ENCODE measurements around the gene LRSAM1.

LRSAM1 gene

GRCh38 chr9:127518091-127518856 is 67.0 kb downstream of the LRSAM1 start:
- Histone ChIP-seq H2AFZ (ENCODE audit: low read length) (no peak overlapping the region), H3K9me2 (replicated peaks; ENCODE audit: insufficient read depth, low read length) (no peaks in the 10 kb centered on the region), H3K4me3 (ENCODE audit: low read length) (no peak overlapping the region), H3K9me3 (replicated peaks; ENCODE audit: insufficient read depth, low read length) (no peaks in the 10 kb centered on the region), H3K36me3 (replicated peaks; ENCODE audit: insufficient read depth, low read length) (no peaks in the 10 kb centered on the region), H3K9ac (ENCODE audit: low read length) (no peak overlapping the region), H3K27me3 (replicated peaks; ENCODE audit: insufficient read depth, low read length) (no peaks in the 10 kb centered on the region), H3K4me1 (ENCODE audit: low read length) (no peaks in the 10 kb centered on the region), H3K79me2 (ENCODE audit: low read length) (no peaks in the 10 kb centered on the region), H3K27ac (ENCODE audit: low read length) (no peak overlapping the region), H3F3A (ENCODE audit: insufficient read depth, low read length) (no peaks in the 10 kb centered on the region), H4K20me1 (ENCODE audit: insufficient read depth, low read length) (no peaks in the 10 kb centered on the region), H3K4me2 (ENCODE audit: low read depth, low read length) (no peak overlapping the region)
- TF ChIP-seq EZH2phosphoT487 (IDR thresholded peaks at IDR 0.05; ENCODE audit: low read length) (no peak), EZH2 (optimal IDR thresholded peaks at IDR 0.05; ENCODE audit: low read depth, low read length) (no peak), CTCF (IDR thresholded peaks at IDR 0.05; ENCODE audit: low read length) (no peak)
- DNase-seq: no peak

DNA sequence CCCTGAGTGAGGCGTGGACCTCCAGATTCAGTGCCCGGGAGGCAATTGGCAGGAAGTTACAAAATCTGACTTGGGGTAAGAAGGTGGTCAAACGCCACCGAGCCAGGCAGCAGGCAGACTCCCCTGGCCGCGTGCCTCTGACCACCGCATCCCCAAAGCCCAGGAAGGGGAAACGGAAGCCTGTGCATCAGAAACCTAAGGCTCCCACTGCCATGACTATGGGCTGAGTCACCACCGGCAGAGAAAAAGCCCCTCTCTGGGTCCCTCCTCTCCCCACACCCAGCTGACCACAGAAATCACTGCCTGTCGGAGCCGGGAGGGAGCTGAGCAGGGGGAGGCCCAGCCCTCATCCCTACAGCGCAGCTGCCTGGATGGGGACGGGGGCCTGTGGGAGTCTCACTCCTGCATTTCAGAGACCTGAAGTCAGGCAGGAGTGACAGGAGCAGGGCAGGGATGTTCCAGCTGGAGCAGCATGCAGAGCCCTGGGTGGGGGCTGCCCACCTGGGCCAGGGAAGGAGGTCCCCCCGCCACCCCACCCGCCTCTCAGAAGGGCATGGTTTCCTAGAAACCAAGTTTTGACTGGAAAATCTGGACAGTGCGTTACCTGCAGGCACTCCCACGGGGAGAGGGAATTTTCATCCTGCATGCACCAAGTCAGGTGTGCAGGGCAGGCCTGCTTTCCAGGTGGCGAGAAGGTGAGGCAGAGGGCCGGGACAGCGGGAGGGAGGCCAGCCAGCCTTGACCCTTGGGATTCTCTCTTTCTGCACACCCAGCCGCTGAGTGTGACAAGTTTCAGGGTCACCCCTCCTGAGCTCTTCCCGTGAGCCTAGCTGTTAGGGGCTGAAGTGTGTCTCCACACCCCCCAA is 68.2 kb downstream of the LRSAM1 start:
- TF ChIP-seq EZH2 (optimal IDR thresholded peaks at IDR 0.05; ENCODE audit: low read depth, low read length): no peak
- TF ChIP-seq CTCF (IDR thresholded peaks at IDR 0.05; ENCODE audit: low read length): no peak
- TF ChIP-seq EZH2phosphoT487 (IDR thresholded peaks at IDR 0.05; ENCODE audit: low read length): no peak
- Histone ChIP-seq H3K27ac (ENCODE audit: low read length) (no peak overlapping the region), H3K4me2 (ENCODE audit: low read depth, low read length) (no peak overlapping the region), H3F3A (ENCODE audit: insufficient read depth, low read length) (no peaks in the 10 kb centered on the region), H3K27me3 (replicated peaks; ENCODE audit: insufficient read depth, low read length) (no peaks in the 10 kb centered on the region), H3K4me3 (ENCODE audit: low read length) (no peak overlapping the region), H4K20me1 (ENCODE audit: insufficient read depth, low read length) (no peaks in the 10 kb centered on the region), H3K9ac (ENCODE audit: low read length) (no peak overlapping the region), H3K36me3 (replicated peaks; ENCODE audit: insufficient read depth, low read length) (no peaks in the 10 kb centered on the region), H2AFZ (ENCODE audit: low read length) (no peak overlapping the region), H3K9me2 (replicated peaks; ENCODE audit: insufficient read depth, low read length) (no peaks in the 10 kb centered on the region), H3K9me3 (replicated peaks; ENCODE audit: insufficient read depth, low read length) (no peaks in the 10 kb centered on the region), H3K4me1 (ENCODE audit: low read length) (no peaks in the 10 kb centered on the region), H3K79me2 (ENCODE audit: low read length) (no peaks in the 10 kb centered on the region)
- DNase-seq: no peak

GRCh38 chr9:127520941-127521918 is 69.9 kb downstream of the LRSAM1 start:
- Histone ChIP-seq H3K27ac (ENCODE audit: low read length) (no peak overlapping the region), H4K20me1 (ENCODE audit: insufficient read depth, low read length) (no peaks in the 10 kb centered on the region), H3K27me3 (replicated peaks; ENCODE audit: insufficient read depth, low read length) (no peaks in the 10 kb centered on the region), H3K36me3 (replicated peaks; ENCODE audit: insufficient read depth, low read length) (no peaks in the 10 kb centered on the region), H2AFZ (ENCODE audit: low read length) (no peak overlapping the region), H3K9ac (ENCODE audit: low read length) (no peak overlapping the region), H3K4me1 (ENCODE audit: low read length) (no peaks in the 10 kb centered on the region), H3K79me2 (ENCODE audit: low read length) (no peaks in the 10 kb centered on the region), H3F3A (ENCODE audit: insufficient read depth, low read length) (no peaks in the 10 kb centered on the region), H3K4me3 (ENCODE audit: low read length) (no peak overlapping the region), H3K4me2 (ENCODE audit: low read depth, low read length) (no peak overlapping the region), H3K9me2 (replicated peaks; ENCODE audit: insufficient read depth, low read length) (no peaks in the 10 kb centered on the region), H3K9me3 (replicated peaks; ENCODE audit: insufficient read depth, low read length) (no peaks in the 10 kb centered on the region)
- TF ChIP-seq EZH2phosphoT487 (IDR thresholded peaks at IDR 0.05; ENCODE audit: low read length) (no peak), CTCF (IDR thresholded peaks at IDR 0.05; ENCODE audit: low read length) (no peak), EZH2 (optimal IDR thresholded peaks at IDR 0.05; ENCODE audit: low read depth, low read length) (no peak)
- DNase-seq: no peak

Data from MM.1S (cell line).